CD4-positive, alpha-beta T cell treated with Interleukin-15 for 1 hour (primary cell): ENCODE measurements around the gene ALDH1L1.

Source experiments
- DNase-seq: peaks from one replicate; pipeline ENCODE4 v3.0.0-alpha.2; 2020

ALDH1L1 gene

DNA sequence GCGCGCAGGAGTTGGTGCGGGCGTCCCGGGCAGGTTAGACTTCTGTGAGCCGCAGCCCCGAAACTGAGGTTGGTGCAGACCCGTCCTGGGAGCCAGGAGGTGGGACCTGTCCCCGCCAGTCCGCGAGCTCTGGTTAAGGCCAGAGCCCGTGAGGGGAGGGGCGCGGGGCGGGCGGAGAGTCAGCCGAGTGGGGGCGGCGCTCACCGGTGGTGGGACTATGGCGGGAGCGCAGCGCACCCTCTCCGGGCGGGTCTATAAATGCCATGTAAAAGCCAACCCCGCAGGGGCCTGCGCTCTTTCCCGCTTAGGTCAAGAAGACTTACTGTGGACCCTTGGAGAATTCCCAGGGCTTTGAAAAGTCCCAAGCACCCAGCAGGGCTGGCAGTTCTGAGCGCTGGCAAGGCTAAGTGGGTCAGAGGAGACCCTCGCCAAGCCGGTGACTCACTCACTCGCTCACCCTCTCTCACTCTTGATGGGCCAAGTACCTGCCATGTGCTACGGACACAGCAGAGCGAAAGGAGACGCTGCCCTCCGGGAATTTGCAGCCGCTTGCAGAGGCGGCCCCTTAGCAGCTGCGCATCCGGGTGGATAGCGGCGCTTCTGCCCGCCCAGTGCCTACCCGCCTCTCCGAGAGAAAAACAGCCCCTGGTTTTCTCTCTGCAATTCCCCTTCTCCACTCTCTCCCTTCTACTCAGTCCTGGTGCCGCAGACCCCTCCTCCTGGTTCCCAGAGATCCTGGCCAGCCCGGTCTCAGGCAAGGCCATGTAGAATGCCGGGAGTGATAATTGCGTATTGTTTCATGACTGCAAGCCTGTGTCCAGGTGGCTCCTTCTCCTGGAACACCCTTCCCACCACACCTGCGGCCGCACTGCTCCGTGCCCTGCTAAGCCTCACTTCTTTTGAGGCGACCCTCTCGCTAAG is at the start of gene ALDH1L1:
ALDH1L1 (minus strand) TSS at position 110 of the 921 bp plus-strand sequence. CDS start 19,607 bp downstream, outside the sequence.
- no peak for DNase-seq

DNA sequence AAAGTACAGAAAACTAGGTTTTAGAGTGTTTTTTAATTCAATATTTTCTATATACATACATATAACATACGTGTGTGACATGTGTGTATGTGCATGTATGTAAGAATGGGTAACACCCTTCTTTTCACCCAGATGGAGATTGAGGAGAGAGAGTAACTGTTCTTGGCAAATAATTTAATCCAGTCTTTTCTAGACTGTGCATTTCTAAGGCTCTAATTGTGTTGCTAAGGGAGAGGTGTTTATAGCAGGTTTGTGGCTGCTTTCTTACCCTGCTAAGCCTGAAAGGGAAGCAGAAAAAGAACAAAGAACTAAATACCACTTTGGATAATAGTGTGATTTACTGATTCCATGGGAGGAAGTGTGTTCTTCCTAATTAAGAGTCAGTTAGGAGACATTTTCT is 46.0 kb upstream of the ALDH1L1 start:
- DNase-seq, result no peak

DNA sequence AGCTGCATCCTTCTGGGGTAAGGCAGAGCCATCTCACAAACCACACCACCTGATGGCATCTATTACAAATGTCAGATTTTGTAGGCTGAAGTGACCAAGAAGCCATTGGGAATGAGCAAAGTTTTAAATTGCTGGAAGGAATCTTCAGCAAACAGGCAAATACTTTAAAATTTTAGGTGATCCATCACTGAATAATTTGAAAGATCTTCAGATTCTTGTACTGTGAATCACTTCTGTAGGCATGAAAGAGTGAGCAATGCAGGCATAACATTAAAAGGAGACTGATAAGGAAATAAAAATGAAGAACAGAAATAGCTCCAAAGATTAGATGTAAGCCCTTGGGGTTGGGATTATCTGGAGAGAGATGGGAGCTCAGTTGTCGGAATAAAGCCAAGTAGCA is 36.0 kb upstream of the ALDH1L1 start:
- DNase-seq, result no peak

DNA sequence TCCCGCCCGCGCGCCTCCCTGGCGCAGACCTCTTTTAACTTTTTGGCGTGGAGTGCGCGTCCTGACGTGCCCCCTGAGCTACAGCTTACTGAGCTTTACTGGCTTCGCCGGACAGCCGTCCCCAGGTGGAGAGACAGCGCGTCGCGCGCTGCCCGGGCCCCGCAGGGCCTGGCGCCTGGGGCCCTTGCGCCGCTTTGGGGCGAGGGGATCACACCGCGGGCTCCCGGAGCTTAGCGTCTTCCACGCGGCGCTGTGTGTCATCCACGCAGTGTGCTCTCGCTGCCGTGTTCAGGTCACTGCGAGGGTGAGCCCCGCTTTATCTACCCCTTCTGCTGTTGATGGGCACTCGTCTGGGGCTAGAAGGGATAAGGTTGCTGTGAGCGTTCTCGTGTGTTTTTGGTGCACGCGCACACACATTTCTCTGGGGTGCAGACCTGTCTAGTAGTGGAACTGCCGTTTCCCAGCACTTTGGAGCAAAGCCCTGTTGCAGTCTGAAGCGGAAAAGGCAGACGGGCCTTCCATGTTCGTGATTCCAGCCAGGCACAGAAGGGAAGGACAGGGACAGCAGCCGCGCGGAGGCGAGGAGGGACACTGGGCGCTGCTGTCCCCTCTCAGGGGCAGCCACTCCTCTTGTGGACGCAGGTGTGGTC is 33.1 kb upstream of the ALDH1L1 start:
- DNase-seq, result no peak

DNA sequence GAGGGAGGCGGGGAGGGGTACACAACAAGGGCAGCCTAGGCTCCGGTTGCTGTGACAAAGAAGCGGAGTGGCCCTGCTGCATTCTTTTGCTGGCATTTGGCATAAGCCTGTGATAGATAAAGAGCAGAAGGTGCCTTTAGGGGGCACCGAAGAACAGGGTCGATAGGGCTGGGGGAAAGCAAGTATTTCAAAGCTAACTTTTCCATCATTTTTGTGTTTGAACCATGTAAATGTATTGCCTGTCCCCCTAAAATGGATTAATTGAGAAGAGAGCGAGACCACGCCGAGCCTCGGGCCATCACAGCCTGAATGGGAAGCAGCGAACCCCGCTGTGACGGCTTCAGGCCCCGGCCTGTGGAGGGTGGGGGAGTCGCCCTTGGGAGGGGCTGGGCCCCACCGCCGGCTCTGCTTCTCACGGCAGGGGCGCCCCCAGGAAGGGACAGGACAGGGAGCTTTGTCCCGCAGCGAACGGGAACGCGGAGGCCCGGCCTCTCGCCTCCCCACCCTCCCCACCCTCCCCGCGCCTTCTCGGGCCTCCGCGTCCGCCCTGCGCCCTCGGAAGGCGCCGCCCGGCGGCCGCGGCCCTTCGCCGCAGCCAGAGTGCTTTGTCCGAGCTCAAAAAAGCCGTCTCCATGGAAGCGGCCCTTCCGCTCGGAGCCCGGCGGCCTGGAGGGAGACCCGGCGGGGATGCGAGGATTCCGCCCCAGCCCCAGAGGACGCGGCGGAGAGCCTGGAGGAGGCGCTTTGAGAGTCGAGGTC is 32.4 kb upstream of the ALDH1L1 start:
- no peak for DNase-seq

DNA sequence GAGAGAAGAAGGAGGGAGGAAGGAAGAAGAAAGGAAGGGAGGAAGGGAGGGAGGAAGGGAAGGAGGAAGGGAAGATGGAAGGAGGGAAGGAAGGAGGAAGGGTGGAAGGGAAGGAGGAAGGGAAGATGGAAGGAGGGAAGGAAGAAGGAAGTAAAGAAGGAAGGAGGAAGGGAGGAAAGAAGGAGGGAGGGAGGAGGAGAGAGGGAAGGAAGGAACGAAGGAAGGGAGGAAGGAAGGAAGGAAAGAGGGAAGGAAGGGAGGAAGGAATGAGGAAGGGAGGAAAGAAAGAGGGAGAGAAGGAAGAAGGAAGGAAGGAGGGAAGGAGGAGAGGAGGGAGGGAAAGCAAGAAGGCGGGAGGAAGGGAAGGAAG is 31.8 kb upstream of the ALDH1L1 start:
- no peak for DNase-seq

DNA sequence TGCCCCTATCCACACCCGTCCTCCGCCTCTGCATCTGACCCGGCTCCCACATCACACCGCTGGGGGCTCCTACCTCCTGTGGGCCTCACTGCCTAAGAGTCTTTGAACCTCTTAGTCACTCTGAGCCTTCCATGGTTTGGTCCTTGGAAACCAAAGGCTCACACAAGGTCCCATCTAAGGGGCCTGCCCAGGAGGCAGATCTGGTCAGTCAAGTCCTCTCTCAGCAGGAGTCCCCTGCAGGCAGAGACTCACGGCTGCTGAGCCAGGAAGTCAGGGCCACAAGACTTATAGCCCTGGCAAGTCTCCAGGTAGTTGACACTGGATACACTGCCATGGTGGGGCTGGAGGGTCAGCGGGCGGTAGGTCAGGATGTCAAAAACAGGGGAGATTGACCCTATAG is 31.2 kb upstream of the ALDH1L1 start:
- no peak for DNase-seq

DNA sequence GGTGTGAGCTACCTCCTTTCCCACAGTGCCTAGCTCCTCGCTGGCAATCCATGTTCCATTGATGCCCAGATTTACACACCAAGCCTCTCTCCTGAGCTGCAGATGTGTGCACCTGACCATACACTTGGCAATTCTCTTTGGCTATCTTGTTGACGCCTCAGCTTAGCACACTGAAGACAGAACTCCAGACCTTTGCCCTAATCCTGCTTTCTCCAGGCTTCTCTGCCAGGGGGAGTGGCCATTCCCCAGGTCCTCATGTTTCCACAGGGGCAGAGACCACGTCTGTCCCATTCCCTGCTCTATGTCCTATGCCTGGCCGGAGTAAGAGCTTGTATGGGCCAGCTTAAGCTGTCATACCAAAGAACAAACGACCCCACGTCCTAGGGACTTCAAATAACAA is 30.2 kb upstream of the ALDH1L1 start:
- no peak for DNase-seq

DNA sequence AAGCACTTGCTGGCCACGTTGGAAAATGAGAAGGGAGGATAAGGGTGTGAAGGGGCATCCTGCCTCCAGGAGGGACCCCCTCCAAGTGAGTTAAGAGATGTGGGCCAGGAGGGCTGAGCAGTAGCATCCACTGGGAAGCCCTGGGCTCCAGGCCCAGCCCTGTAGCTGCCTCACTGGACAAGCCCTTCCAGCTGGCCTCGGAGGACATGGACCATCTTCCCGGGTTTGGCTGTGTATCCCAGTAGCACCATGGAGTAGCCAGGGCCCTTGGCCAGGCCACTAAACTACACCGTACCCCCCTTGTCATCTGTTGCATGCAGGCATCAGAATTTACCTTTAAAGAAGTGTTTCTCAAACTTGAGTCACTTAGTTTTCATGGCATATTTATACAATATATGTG is 29.4 kb upstream of the ALDH1L1 start:
- no peak for DNase-seq

DNA sequence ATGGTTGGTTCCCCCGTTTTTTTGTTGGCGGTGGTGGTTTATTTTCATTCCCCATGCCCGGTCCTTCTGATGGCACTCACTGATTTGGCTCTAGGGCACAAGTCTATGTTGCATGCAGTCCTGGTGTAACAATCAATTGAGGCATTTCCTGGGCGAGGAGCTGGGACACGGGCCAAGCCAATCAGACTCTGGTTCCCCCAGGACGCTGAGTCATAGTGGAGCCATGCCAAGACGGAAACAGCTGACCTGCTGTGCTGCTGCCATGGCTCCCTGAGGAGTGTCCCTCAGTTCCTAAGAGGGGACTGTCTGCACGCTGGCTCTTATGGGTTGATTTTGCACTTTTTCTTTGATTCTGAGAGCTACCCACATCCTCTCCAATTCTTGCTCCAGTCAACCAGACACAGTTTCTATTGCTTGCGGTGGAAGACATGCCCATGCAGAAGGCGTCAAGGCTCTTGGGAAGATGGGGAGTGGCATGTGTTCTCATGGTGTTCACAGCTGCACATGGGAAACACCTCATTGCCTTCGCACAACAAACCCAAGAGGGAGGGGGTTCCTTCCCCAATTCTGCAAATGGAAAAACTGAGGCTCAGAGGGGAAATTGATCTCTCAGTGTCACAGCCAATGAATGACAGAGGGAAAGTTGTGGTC is 28.3 kb upstream of the ALDH1L1 start:
- no peak for DNase-seq

DNA sequence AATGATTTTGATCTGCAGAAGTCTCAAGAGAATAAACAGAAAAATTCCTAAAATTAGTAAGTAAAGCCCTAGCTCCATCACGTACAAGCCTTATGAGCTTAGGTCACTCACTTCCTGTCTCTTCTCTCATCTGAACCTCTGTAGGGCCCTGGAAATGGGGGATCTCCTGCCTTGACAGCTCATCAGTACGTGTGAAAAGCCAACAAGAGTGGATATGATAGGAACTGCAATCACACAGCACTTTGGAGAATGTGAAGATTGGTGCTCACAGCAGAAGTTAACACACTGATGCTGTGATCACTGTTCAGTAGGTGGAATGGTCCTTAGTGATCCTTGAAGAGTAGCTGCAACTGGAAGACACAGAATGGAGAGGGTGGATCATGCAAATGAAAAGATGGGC is 27.8 kb upstream of the ALDH1L1 start:
- DNase-seq, result no peak

DNA sequence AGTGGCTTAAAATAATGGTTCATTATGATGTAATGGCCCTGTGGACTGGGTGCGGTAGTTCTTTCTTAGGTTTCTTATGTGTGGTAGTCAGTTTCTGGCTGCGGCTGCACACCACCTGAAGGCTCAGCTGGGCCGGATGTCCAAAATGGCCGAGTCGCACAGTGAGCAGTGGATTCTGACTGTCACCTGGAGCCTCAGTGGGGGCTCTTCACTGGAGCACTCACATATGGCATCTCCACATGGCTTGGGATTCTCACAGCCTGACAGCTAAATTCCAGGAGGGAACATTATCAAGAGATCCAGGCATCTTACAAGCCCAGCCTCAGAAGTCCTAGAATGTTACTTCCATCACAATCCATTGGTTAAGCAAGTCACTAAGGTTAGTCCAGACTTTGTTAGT is 26.8 kb upstream of the ALDH1L1 start:
- no peak for DNase-seq

DNA sequence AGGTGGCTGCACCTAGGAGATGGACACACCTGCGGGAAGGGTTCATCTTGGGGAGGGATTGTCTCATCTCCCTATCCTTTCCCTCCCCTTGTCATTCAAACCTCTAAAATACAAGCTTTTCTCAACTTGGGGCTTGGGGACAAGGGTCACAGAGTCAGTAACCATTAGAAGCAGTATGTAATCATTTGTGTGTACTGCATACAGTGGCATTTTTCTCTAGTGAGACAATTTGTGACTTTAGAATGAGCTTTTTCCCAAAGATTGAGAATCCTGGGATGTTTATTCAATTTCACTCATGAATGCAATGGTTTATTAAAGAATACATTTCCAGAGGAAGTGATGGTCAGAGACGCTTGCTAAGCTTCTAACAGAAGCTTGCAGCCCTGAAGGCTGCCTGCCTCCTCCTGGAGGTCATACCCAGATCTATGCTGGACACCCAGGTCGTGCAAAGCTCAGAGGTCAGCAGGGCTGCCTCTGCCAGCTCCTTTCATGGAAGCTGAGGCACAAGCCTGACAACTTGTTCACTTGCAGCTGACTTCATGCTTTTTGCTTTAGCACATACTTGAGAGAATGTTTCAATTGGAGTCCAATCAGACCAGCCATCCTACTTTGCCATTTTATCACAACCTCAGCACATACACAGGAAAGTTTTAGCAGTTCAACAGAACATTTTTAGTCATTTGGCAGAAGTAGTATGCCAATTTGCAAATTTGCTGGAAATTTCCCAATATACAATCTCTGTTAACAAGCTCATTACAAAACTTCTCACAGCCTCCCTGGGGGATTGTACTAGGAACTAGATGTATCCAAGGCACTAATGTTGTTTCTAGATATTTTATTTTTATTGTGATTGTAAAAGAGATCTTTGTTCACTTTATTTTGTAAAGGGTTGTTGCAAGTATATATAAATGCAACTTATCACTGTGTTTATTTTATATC is 25.6 kb upstream of the ALDH1L1 start:
- no peak for DNase-seq

DNA sequence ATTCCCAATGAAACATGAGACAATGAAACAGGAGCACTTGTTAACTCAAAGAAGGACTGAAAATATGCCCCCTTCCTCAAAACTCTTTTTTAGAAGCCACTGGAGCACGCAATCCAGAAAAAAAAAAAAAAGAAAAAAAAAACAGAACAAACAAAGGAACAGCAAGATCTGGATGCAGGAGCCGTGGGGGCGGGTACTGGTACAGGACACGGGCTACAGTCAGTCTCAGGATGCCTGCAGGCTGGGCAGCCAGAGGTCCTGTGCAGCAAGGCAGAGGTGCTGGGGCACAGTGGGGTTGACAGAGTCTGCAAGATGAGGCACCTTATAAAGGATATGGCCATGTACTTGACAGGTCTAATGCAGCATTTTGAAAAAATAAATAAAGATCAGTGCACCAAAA is 22.3 kb upstream of the ALDH1L1 start:
- no peak for DNase-seq

DNA sequence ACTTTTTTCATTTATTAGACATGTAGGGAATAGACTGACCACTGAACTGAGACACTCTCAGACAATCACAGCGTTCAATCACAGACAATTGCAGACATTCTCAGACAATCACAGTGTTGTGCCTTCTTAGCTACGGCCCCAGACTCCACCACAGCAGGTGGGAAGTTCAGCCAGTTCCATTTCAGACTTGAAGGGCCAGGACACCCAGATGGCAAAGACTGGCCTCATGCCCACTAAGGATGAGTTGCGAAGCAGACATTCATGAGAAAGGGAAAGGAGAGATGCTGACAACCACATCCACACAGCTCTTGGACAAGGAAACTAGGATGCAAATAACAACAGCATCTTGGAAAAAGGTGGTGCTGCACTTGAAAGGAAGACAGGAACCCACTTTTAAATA is 21.9 kb upstream of the ALDH1L1 start:
- DNase-seq, result no peak

DNA sequence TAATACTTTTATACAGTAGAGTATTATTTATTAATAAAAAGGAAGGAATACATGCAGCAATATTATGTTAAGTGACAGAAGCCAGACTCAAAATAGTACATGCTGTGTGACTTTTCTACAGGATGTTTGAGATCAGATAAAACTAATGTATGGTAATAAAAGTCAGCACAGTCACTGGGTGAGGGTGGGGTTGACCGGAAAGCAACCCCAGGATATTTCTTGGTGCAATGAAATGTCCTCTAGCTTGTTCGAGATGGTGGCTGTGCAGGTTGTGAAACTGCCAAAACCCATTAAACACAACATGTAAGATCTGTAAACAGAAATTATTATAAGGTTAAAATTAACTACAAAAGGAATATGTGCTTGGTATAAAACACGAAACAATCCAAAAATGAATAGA is 20.8 kb upstream of the ALDH1L1 start:
- no peak for DNase-seq

DNA sequence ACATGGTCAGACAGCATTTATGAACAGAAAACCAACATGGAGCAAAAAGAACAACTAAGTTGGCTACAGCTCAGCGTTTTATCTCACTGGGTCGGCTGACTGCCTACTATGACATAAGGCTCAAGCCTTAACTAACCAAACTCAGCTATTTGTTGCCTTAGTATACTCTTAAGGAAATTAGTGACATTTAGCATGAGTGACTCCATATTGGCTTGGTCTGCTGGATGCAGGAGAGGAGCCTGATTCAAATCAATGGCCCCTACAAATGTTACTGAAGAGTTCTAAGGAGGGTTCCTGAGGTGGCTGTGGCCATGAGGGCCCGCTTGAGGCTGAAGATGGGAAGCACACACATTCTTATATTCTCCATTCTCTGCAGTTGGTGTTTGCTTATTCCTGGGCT is 20.1 kb upstream of the ALDH1L1 start:
- DNase-seq, result no peak

DNA sequence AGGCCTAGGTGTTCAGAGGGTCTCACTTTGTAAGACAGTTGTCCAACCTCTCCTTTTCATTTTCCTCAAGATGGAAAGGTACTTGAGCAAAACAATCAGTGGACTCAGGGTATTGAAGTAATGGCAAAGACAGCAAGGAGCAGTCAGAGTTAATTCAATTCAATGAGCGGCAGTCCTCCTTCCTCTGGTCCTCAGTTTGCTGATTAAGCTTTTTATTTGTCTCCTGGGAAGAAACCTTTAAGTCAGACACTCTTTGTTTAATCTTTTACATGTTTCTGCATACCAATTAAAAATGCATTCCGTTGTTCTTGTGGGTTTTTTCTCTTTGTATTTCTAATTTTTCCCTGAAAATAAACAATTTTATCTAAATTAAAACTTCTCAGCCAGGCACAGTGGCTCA is 18.9 kb upstream of the ALDH1L1 start:
- no peak for DNase-seq

DNA sequence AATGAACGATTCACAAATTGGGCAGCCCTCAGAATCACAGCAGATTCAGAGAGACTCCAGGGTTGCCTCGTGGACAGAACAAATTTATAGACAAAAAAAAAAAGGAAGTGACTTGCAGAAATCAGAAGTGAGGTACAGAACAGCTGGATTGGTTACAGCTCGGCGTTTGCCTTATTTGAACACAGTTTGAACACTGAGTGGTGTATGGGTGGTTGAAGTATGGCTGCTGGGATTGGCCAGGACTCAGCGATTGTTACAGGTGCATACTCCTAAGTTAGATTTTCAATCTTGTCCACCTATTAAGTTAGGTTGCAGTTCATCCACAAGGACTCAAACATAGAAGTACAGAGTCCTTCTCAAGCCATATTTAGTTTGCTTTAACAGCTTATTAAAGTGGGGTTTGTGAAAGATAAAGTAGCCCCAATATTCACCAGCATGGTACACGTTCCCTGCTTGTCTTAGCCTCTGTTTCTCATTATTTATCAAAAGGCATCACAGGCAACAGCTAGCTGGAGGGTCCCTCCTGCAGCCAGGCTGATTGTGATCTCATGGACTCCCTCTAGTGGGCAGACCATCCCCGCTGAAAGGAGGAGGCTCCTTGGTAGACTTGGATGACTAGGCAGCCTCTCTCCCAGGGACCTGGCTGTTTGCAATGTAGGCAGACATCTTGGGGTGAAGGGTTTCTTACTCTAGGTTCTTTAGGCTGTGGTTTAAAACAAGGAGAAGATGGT is 17.6 kb upstream of the ALDH1L1 start:
- DNase-seq, result no peak

DNA sequence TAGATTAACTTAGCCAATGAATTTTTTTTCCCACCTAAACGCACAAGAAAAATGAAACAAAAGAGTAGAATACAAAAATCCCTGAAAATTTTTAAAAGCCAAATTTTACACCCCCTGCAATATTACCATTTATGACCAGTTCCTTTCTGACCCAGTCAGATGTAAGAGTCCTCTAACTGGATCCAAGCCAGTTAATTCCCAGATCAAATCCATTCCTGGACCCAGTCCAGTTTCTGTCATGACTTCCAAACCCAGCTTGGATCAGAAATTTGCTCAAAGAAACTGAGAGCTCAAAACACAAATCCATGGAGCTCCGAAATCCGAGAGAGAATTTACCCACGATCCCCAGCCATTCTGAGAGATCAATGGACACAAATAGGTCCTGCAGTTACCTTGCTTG is 17.0 kb upstream of the ALDH1L1 start:
- no peak for DNase-seq

DNA sequence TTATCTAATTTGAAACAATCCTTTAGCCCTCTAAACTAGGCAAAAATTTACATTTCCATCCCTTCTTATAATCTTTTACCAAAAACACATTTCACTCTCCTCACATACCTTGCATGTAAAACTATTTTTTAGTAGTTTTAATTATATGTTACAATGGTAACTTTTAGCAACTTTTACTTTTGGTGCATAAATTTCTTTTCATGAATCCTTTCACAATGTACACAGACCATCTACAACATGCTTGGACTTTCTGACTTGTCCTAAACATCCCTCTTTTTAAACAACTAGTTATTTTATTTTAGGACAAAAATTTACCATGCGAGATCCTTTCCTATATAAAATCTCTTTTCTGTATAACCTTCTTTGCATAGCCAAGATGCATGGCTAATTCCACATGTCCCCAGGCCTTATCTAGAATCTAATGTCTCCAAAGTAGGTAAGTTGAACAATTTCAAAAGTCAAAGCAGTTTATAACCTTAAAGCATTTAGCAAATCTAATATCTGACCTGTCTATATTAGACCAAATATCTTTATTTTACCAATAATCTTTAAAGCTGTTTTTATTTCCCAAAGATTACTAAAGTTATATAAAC is 14.4 kb upstream of the ALDH1L1 start:
- no peak for DNase-seq
